C4-2B (cell line): ENCODE data around the gene RALBP1.

Source experiments
- H3K27ac ChIP-seq: fragments of 450-650 bp; 2 replicates; pipeline ENCODE4 v1.5.1; 2017
- CTCF ChIP-seq: fragments of 450-650 bp; conservative IDR thresholded peaks from 2 replicates; pipeline ENCODE4 v1.5.1; 2017; ENCODE audit warnings: mild to moderate bottlenecking
- ZFX ChIP-seq: fragments of 450-650 bp; IDR thresholded peaks from 2 replicates; pipeline ENCODE4 v1.6.1; 2017

Gene RALBP1

GRCh38 chr18:9495916-9496705 is 20.8 kb downstream of the RALBP1 start:
- TF ChIP-seq CTCF (no peak), ZFX (no peak)
- peak overlapping the region; percentile 36 for H3K27ac ChIP-seq

- TF ChIP-seq CTCF (no peak), ZFX (no peak)
- peak overlapping the region; percentile 62 for H3K27ac ChIP-seq
Measured at GRCh38 chr18:9506046-9506792, 30.9 kb downstream of the RALBP1 start.

GRCh38 chr18:9507565-9508088 is 32.3 kb downstream of the RALBP1 start:
- H3K27ac ChIP-seq = no peak overlapping the region
- no peak for TF ChIP-seq CTCF
- no peak for TF ChIP-seq ZFX

- no peak overlapping the region for H3K27ac ChIP-seq
- TF ChIP-seq CTCF = no peak
- no peak for TF ChIP-seq ZFX
Measured at GRCh38 chr18:9508446-9509025, 33.2 kb downstream of the RALBP1 start.

GRCh38 chr18:9513971-9514512 is 38.7 kb downstream of the RALBP1 start:
- TF ChIP-seq CTCF = no peak
- TF ChIP-seq ZFX = no peak
- no peak overlapping the region for H3K27ac ChIP-seq

- TF ChIP-seq CTCF = peak; percentile 96
- TF ChIP-seq ZFX = no peak
- H3K27ac ChIP-seq = no peak overlapping the region
Measured at GRCh38 chr18:9516437-9517064, 41.2 kb downstream of the RALBP1 start.
